DMS53 (cell line): ENCODE results near the gene FGD3.
"Not testable (repeated sequence)": the region's sequence is repeated elsewhere in the genome, so short reads cannot be mapped to it uniquely, and the experiment has no call there.

Experiments
- DNase-seq: peaks from one replicate; lab custom pipeline; 2025; lab: John Stamatoyannopoulos, UW

FGD3 gene

DNA sequence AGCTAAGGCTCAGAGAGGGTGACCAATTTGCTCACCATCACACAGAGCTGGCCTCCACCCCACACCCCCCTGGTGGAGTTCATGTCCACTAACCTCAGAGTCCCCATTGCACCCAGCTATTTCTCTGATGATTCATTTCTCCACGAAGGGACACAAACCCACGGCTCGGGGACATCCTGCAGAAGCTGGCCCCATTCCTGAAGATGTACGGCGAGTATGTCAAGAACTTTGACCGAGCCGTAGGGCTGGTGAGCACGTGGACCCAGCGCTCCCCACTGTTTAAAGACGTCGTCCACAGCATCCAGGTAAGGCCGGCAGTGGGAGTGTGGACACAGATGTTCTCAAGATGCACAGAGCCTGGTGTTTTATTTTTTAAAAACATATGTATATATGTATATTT, 58.6 kb downstream of the FGD3 start:
- DNase-seq, result no peak

DNA sequence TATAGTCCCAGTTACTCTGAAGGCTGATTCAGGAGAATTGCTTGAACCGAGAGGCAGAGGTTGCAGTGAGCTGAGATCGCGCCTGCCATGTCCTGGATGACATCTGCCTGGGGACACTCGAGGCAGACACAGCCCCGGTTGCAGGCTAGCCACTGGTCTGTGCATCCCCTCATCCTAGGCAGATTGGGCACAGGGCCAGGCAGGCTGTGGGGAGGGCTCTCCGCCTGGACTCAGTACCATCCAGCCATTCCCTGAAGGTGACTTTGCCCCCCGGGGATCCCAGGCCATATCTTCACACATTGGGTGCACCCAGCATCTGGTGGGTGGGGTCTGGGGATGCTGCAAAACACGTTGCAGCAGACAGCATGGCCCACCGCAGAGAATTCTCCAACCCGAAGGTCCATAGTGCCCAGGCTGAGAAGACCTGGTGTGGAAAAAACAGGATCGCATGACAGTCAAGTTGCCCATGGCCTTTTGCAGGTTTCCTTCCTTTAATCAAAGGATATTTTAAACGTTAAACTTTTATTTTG, 60.3 kb downstream of the FGD3 start:
- no peak for DNase-seq

DNA sequence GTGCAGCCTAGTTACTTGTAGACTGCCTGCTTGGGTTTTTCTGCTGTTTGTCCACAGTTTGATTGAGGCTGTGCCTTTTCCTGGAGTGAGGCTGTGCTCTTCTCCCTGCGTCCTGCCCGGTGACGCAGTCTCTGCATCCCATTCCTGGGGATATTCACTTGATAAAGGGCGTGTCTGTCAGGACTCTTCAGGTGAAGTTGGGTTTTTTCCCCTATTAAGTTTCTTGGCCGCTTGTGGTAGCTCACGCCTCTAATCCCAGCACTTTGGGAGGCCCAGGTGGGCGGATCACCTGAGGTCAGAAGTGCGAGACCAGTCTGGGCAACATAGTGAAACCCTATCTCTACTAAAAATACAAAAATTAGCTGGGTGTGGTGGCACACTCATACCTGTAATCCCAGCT, 61.1 kb downstream of the FGD3 start:
- DNase-seq, result no peak

DNA sequence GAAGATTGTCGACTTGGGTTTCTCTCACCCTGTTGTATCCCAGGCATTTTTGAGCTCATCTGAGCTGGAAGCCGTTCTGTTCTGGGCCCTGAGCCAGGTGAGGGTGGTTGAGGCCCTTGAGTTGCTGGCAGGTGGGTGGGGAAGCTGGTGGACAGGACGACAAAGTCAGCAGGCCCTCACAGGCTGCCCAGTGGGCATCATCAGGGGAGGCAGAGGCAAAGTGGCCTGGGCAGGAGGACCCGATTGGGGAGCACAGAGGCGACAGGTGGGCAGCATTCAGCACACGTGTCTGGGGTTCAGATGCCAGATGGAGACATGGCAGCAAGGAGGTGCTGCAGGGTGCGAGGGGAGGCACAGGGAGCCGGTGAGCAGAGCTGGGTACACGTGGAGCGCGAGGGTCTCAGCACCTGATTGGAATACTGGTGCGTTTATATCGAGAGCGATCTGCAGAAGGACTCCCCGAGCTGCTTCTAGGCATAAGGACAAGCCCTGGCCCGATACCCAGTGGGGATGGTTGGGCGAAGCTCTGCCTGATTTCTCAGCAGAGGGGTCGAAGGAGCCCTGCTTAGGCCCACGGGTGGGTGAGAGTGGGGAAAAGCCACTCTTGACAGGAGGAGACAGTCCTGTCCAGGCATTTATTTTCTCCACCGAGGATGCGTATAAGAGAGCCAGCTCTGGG, 62.2 kb downstream of the FGD3 start:
- no peak for DNase-seq

GRCh38 chr9:93010056-93010455, 62.7 kb downstream of the FGD3 start:
- DNase-seq, result no peak

GRCh38 chr9:93010704-93011103, 63.4 kb downstream of the FGD3 start:
- DNase-seq, result no peak

DNA sequence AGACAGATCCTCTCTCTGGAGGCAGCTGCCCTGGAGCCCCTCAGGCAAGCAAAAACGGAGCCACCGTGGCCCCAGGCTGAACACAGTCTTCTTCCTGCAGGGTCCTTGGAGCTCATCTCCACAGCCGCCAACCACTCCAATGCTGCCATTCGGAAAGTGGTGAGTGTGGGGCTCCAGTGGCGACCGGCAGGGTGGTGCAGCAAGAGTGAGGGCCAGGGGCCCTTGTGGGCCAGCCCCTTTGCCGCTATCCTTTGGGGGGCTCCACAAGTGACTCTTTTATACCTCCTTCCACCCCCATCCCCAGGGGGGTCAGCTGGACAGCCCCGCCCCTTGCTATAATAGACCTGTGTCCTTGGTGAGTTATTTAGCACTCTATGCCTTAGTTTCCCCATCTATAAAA, 63.8 kb downstream of the FGD3 start:
- DNase-seq, result no peak

GRCh38 chr9:93012963-93013855, 65.9 kb downstream of the FGD3 start:
- DNase-seq, result no peak

GRCh38 chr9:93013856-93014582, 66.7 kb downstream of the FGD3 start:
- no peak for DNase-seq

GRCh38 chr9:93015190-93015589, 67.9 kb downstream of the FGD3 start:
- DNase-seq, result not testable (repeated sequence)

DNA sequence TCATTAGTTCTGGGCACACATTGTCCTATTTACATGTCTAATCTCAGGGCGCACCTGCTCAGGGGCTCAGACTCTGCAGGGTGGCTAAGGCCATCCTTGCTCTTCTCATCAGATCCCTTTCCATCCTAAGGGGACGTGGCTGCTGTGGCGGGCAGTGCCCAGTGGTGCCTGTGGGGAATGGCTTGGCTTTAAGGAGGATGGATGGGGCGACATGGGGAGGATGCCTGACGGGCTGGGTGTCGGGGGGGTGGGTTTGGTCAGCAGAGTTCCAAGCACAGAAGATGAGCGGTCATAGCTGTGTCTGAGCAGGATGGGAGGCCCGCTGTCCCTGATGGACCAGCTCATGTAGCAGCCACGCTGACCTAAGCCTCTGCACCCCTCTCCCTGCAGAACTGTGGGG, 70.3 kb downstream of the FGD3 start:
- no peak for DNase-seq

DNA sequence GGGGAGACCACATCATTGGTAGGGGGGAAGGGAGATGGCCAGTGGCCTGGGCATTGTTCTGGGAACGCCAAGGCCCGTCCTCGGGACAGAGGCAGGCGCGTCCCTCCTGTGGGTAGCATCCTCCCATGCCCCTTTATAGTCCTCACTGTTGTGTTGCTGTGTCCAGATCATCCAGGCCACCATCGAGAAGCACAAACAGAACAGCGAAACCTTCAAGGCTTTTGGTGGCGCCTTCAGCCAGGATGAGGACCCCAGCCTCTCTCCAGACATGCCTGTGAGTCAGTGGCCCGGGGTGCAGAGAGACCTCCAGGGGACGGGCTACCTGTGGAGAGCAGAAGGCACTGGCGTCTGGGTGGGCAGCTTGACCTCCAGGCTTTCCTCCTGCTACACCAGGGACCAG, 72.8 kb downstream of the FGD3 start:
- DNase-seq, result no peak

GRCh38 chr9:93020771-93021670, 73.7 kb downstream of the FGD3 start:
- no peak for DNase-seq

GRCh38 chr9:93022066-93022465, 74.7 kb downstream of the FGD3 start:
- DNase-seq, result no peak

DNA sequence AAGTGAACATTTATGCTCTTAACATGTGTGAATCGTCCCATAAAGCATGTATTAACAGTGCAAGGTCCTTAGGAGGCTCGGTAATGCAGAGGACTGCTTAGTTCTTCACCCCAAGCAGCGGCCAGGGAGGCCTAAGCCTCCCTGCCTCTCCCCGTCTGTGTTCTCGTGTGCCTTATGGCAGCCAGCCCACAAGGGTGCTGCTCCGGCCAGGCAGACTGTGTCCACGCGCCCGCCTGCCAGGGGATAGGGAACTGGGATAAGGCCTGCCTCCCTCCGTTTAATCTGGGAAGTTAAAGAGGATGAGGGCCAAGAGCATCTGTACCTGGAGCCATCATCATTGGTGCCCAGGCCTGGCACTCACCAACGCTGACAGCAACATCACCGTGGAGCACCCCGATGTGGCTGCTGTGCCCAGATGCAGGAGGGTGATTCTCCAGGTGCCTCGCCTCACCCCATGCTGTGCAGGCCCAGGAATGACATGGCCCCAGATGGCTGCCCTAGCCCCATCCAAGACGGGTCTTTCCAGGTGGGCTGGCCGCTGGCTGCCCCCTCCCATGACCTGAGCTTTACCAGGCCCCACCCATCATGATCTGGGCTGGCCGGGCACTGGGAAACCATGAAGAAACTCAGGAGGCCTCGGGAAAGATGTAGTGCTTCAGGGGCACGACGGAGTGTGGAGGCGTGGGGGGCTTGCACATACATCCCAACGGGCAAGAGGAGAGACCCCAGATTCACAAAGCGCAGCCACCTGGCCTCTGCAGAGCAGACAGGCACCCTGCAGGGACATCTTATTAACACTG, 75.6 kb downstream of the FGD3 start:
- DNase-seq, result no peak

DNA sequence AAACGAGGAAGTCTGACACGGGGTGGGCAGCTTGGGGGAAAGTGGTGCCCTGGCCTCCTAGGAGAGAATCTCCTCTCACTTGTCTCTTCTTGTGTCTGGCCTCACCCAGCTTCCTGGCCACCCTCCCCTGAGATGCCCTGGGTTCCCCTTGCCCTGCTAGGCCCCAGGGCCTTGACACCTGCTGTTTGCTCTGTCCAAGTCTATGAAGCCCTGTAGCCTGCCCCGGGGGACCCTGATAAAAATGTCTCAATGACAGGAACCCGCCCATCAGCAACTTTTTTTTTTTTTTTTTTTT, 76.1 kb downstream of the FGD3 start:
- DNase-seq, result no peak

- DNase-seq, result no peak
Measured at GRCh38 chr9:93024646-93024910, 77.3 kb downstream of the FGD3 start.

DNA sequence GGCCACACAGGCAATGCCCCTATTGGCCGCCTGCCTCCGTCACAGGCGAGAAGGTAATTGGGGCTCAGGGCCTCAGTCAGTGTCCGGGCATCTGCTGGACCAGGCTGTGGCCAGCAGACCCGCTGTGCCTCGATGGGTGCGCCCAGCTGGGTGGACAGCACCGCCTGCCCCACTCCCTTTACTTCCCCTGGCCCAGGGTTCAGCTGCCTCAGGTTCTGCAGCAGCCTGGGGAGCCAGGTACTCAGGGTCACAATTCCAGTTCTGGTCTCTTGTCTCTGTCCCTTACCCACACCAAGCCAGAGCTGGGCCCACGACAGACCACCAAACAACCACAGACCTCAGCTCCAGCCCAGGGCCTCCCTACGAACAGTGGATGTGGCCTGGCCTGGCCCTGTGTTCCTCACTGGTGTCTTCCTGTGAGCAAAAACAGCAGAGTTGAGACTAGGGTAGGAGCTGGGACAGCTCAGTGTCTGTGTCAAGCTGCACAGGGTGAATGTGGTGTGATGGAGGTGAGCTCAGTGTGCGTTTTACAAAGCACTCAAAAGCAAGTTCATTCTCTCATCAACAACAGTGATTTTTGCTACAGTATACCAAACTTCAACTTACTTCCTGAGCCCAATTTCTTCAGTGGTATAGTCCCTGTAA, 77.8 kb downstream of the FGD3 start:
- no peak for DNase-seq

GRCh38 chr9:93025736-93026135, 78.4 kb downstream of the FGD3 start:
- DNase-seq, result no peak

DNA sequence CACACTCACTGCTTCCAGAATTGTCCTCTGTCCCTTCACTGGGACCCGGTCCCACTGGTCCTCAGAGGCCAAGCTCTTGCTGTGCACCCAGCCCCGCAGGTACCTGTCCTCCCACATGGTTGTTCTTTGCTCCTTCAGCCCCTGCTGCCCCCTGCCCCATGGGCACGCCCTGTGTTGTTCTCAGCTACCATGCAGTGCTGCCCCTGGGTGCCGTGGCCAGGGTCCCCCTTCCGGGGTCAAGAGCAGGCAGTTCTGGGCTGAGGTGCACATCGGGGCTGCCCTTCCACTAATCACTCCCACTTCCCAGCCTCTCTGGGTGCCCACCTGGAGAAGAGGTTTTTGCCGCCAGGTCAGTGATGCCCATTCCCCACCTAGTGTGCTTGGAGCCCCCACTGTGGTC, 79.3 kb downstream of the FGD3 start:
- DNase-seq, result no peak

- DNase-seq, result no peak
Measured at GRCh38 chr9:93027750-93028149, 80.4 kb downstream of the FGD3 start.
